Measurements from ENCODE around the gene PRODH2.

The PRODH2 gene

GRCh38 chr19:35793381-35794165 lies 19.1 kb downstream of the PRODH2 start:
- no peak for FAIRE-seq

- no peak for FAIRE-seq
Observed at GRCh38 chr19:35792888-35793287, 19.8 kb downstream of the PRODH2 start.

GRCh38 chr19:35792312-35792711 lies 20.3 kb downstream of the PRODH2 start:
- no peak for FAIRE-seq

- no peak for FAIRE-seq
Observed at GRCh38 chr19:35791814-35792279, 20.8 kb downstream of the PRODH2 start.

- no peak for FAIRE-seq
Observed at GRCh38 chr19:35790981-35791813, 21.4 kb downstream of the PRODH2 start.

GRCh38 chr19:35789978-35790944 lies 22.4 kb downstream of the PRODH2 start:
- no peak for FAIRE-seq

GRCh38 chr19:35789195-35789977 lies 23.3 kb downstream of the PRODH2 start:
- FAIRE-seq: no peak

- FAIRE-seq: no peak
Observed at GRCh38 chr19:35788205-35788960, 24.3 kb downstream of the PRODH2 start.

- FAIRE-seq: no peak
Observed at GRCh38 chr19:35787227-35787799, 25.3 kb downstream of the PRODH2 start.

- no peak for FAIRE-seq
Observed at GRCh38 chr19:35786299-35787160, 26.1 kb downstream of the PRODH2 start.

- FAIRE-seq: no peak
Observed at GRCh38 chr19:35785339-35785627, 27.4 kb downstream of the PRODH2 start.

- FAIRE-seq: no peak
Observed at GRCh38 chr19:35784503-35785338, 27.9 kb downstream of the PRODH2 start.

- no peak for FAIRE-seq
Observed at GRCh38 chr19:35783469-35784434, 28.9 kb downstream of the PRODH2 start.

GRCh38 chr19:35782589-35782988 lies 30.1 kb downstream of the PRODH2 start:
- FAIRE-seq: no peak

GRCh38 chr19:35781650-35782049 lies 31.0 kb downstream of the PRODH2 start:
- FAIRE-seq: no peak

GRCh38 chr19:35780717-35781116 lies 31.9 kb downstream of the PRODH2 start:
- FAIRE-seq: no peak

GRCh38 chr19:35780058-35780457 lies 32.6 kb downstream of the PRODH2 start:
- no peak for FAIRE-seq

GRCh38 chr19:35779033-35779432 lies 33.6 kb downstream of the PRODH2 start:
- FAIRE-seq: no peak

All from colon (tissue), 2 donors.